ENCODE measurements around the gene ZC3H7A.

The ZC3H7A gene

GRCh38 chr16:11740567-11740966 is 56.5 kb downstream of the ZC3H7A start:
- Histone ChIP-seq H3K27me3 (replicated peaks) (no peaks in the 10 kb centered on the region), H3K36me3 (replicated peaks) (peaks cover 14% of the 10 kb centered on the region), H3K4me3 (ENCODE audit: low read depth, low read length) (peak overlapping the region; percentile 16), H3K27ac (no peak overlapping the region)
- in situ Hi-C loops (cut with HindIII; ENCODE audit: low pct_ligation_motif_present, low sequenced_read_pairs), result no loop called here
- TF ChIP-seq CTCF (IDR thresholded peaks at IDR 0.05; ENCODE audit: low read depth, low read length, missing control alignments), result no peak
- DNase-seq, result no peak

- H3K27me3 ChIP-seq (replicated peaks), result no peaks in the 10 kb centered on the region
- in situ Hi-C loops (cut with HindIII; ENCODE audit: low pct_ligation_motif_present, low sequenced_read_pairs), result no loop called here
- no peak overlapping the region for H3K4me3 ChIP-seq (ENCODE audit: low read depth, low read length)
- peaks cover 30% of the 10 kb centered on the region for H3K36me3 ChIP-seq (replicated peaks)
- H3K27ac ChIP-seq, result no peak overlapping the region
- DNase-seq, result no peak
- no peak for TF ChIP-seq CTCF (IDR thresholded peaks at IDR 0.05; ENCODE audit: low read depth, low read length, missing control alignments)
Observed at GRCh38 chr16:11738742-11739544, 58.1 kb downstream of the ZC3H7A start.

GRCh38 chr16:11737713-11738112 is 59.3 kb downstream of the ZC3H7A start:
- Histone ChIP-seq H3K36me3 (replicated peaks) (peaks cover 40% of the 10 kb centered on the region), H3K4me3 (ENCODE audit: low read depth, low read length) (no peak overlapping the region), H3K27ac (no peak overlapping the region), H3K27me3 (replicated peaks) (no peaks in the 10 kb centered on the region)
- DNase-seq, result no peak
- in situ Hi-C loops (cut with HindIII; ENCODE audit: low pct_ligation_motif_present, low sequenced_read_pairs), result no loop called here
- TF ChIP-seq CTCF (IDR thresholded peaks at IDR 0.05; ENCODE audit: low read depth, low read length, missing control alignments), result no peak

GRCh38 chr16:11736903-11737302 is 60.2 kb downstream of the ZC3H7A start:
- peaks cover 49% of the 10 kb centered on the region for H3K36me3 ChIP-seq (replicated peaks)

GRCh38 chr16:11735787-11736186 is 61.3 kb downstream of the ZC3H7A start:
- no peak overlapping the region for H3K4me3 ChIP-seq (ENCODE audit: low read depth, low read length)
- no peak for DNase-seq
- TF ChIP-seq CTCF (IDR thresholded peaks at IDR 0.05; ENCODE audit: low read depth, low read length, missing control alignments), result no peak
- in situ Hi-C loops (cut with HindIII; ENCODE audit: low pct_ligation_motif_present, low sequenced_read_pairs), result no loop called here
- H3K27ac ChIP-seq, result no peak overlapping the region
- peaks cover 53% of the 10 kb centered on the region for H3K36me3 ChIP-seq (replicated peaks)
- H3K27me3 ChIP-seq (replicated peaks), result no peaks in the 10 kb centered on the region

More at GRCh38 chr16:11736903-11737302, 60.2 kb downstream of the ZC3H7A start:
- no peak overlapping the region for H3K4me3 ChIP-seq (ENCODE audit: low read depth, low read length)
- no peak for DNase-seq
- no peak for TF ChIP-seq CTCF (IDR thresholded peaks at IDR 0.05; ENCODE audit: low read depth, low read length, missing control alignments)
- in situ Hi-C loops (cut with HindIII; ENCODE audit: low pct_ligation_motif_present, low sequenced_read_pairs), result no loop called here
- H3K27ac ChIP-seq, result no peak overlapping the region
- no peaks in the 10 kb centered on the region for H3K27me3 ChIP-seq (replicated peaks)

GRCh38 chr16:11734653-11735043 is 62.4 kb downstream of the ZC3H7A start:
- Histone ChIP-seq H3K36me3 (replicated peaks) (peaks cover 60% of the 10 kb centered on the region), H3K27me3 (replicated peaks) (no peaks in the 10 kb centered on the region), H3K27ac (no peak overlapping the region), H3K4me3 (ENCODE audit: low read depth, low read length) (no peak overlapping the region)
- DNase-seq, result no peak
- TF ChIP-seq CTCF (IDR thresholded peaks at IDR 0.05; ENCODE audit: low read depth, low read length, missing control alignments), result no peak
- in situ Hi-C loops (cut with HindIII; ENCODE audit: low pct_ligation_motif_present, low sequenced_read_pairs), result no loop called here
